K562 (cell line): Measurements from ENCODE around the gene CCDC116. TPM values are rescaled to one million over a fixed set of nuclear protein-coding genes. Genes with fewer than 3 reads are reported as not detected.
A peak's percentile ranks its signal among the peaks of the same experiment; 100 is the strongest.

Experiments
- ATAC-seq: fragments of 200-7000 bp; cut with Tn5 transposase; 3 replicates; pipeline ENCODE4 v1.9.1; 2020; ENCODE audit warnings: moderate library complexity
- BruUV-seq: library from RNA; stranded (reverse); fragments of 400-500 nt; replicated peaks from 2 replicates; lab custom pipeline; 2021; lab: Mats Ljungman, UMichigan
- CTCF ChIA-PET: fragments of 300-600 bp; formaldehyde crosslinking; extraction: SDS; loops from one replicate; lab custom pipeline; 2021; ENCODE audit warnings: low intra/inter-chr PET ratio; lab: Yijun Ruan, JAX
- POLR2A ChIA-PET: fragments of 300-600, 350-650 bp; sonication (Branson Sonifier 250); formaldehyde crosslinking; extraction: SDS; loops from one replicate; lab custom pipeline; 2021; ENCODE audit warnings: antibody characterized with exemption, inconsistent platforms; lab: Yijun Ruan, JAX
- DNase-seq, 4 experiments: peaks; one replicate each; pipeline versions ENCODE4 v3.0.0 to v3.0.0-alpha.2; 2011 to 2018; ENCODE audit warnings: low spot score in 3 of 4, mixed read lengths in 3 of 4; ENCODE audit errors: extremely low read depth in 1 of 4
- FAIRE-seq: peaks from 2 replicates; lab custom pipeline; 2011; peaks lifted over from hg19 to GRCh38; lab: Jason Lieb, UNC
- H2AFZ ChIP-seq: 2 replicates; pipeline ENCODE4 v1.6.0; 2011; ENCODE audit warnings: low read depth, low read length, control low read depth, inconsistent platforms
- H3K27ac ChIP-seq: fragments of 200-600 bp; 3 replicates; pipeline ENCODE4 v1.8.0; 2011; ENCODE audit warnings: low read depth, mild to moderate bottlenecking, control low read depth, inconsistent platforms, low read length, moderate library complexity, mixed read lengths; ENCODE audit errors: extremely low read depth
- H3K27me3 ChIP-seq, 2 experiments: fragments of 300-600 bp in 1 of 2; 2 replicates in 1 of 2; 3 replicates in 1 of 2; pipeline versions ENCODE4 v1.6.0 to v1.8.0; 2011; ENCODE audit warnings: inconsistent platforms in 2 of 2, low read length in 2 of 2, mild to moderate bottlenecking in 1 of 2, mixed read lengths in 1 of 2, moderate library complexity in 1 of 2; ENCODE audit not compliant: control insufficient read depth in 2 of 2, insufficient read depth in 2 of 2
- H3K36me3 ChIP-seq: fragments of 300-600 bp; 3 replicates; pipeline ENCODE4 v1.8.0; 2011; ENCODE audit warnings: mild to moderate bottlenecking, low read length, inconsistent platforms; ENCODE audit not compliant: control insufficient read depth, insufficient read depth
- H3K4me1 ChIP-seq, 2 experiments: fragments of 200-600 bp in 1 of 2; replicated peaks in 1 of 2; 2 replicates in 1 of 2; 3 replicates in 1 of 2; pipeline versions ENCODE4 v1.5.1 to v1.8.0; 2011; ENCODE audit warnings: inconsistent platforms in 2 of 2, low read length in 2 of 2, mild to moderate bottlenecking in 1 of 2, mixed read lengths in 1 of 2, moderate library complexity in 1 of 2; ENCODE audit not compliant: control insufficient read depth in 2 of 2, insufficient read depth in 2 of 2
- H3K4me2 ChIP-seq: 2 replicates; pipeline ENCODE4 v1.6.1; 2011; ENCODE audit warnings: low read length, control low read depth, inconsistent platforms, mixed read lengths; ENCODE audit not compliant: insufficient read depth
- H3K4me3 ChIP-seq: fragments of 200-600 bp; sonication (generic), shearing (Covaris generic); 2 replicates; pipeline ENCODE4 v1.5.1; 2016; ENCODE audit warnings: control low read depth, inconsistent platforms
- H3K79me2 ChIP-seq: fragments of 200-600 bp; 3 replicates; pipeline ENCODE4 v1.8.0; 2011; ENCODE audit warnings: low read length, inconsistent platforms; ENCODE audit not compliant: control insufficient read depth, insufficient read depth
- H3K9ac ChIP-seq, 2 experiments: 2 replicates each; pipeline versions ENCODE4 v1.6.0 to v1.6.1; 2011; ENCODE audit warnings: low read depth in 2 of 2, low read length in 2 of 2, control low read depth in 1 of 2, inconsistent platforms in 1 of 2, mild to moderate bottlenecking in 1 of 2, mixed read lengths in 1 of 2; ENCODE audit not compliant: insufficient read depth in 1 of 2
- H3K9me1 ChIP-seq: one replicate; pipeline ENCODE4 v1.6.0; 2011; ENCODE audit warnings: inconsistent platforms, mild to moderate bottlenecking, low read length, moderate library complexity; ENCODE audit not compliant: control insufficient read depth, insufficient read depth
- H3K9me3 ChIP-seq: replicated peaks from 2 replicates; pipeline ENCODE4 v1.5.1; 2011; ENCODE audit warnings: low read depth, low read length, inconsistent platforms; ENCODE audit not compliant: control insufficient read depth, insufficient read depth
- H4K20me1 ChIP-seq: replicated peaks from 2 replicates; pipeline ENCODE4 v1.6.1; 2011; ENCODE audit warnings: low read length, inconsistent platforms, mixed read lengths; ENCODE audit not compliant: control insufficient read depth, insufficient read depth
- FOXA3 ChIP-seq, 2 experiments: fragments of 450-650 bp in 1 of 2; sonication (generic) in 1 of 2; formaldehyde crosslinking; IDR thresholded peaks in 1 of 2; conservative IDR thresholded peaks in 1 of 2; 2 replicates each; pipeline versions ENCODE4 v1.4.0 to v1.8.0; 2020 to 2022; ENCODE audit warnings: mild to moderate bottlenecking in 2 of 2, missing genetic modification reagents in 1 of 2
- KLF13 ChIP-seq: fragments of 450-650 bp; IDR thresholded peaks from 2 replicates; pipeline ENCODE4 v1.6.1; 2016; ENCODE audit warnings: missing genetic modification characterization, low read depth, mild to moderate bottlenecking, missing compliant biosample characterization, moderate library complexity, borderline replicate concordance
- MXI1 ChIP-seq: IDR thresholded peaks from 2 replicates; pipeline ENCODE4 v1.6.1; 2011; ENCODE audit warnings: low read depth, mild to moderate bottlenecking, improper control_type of control experiment, low read length
- NEUROD1 ChIP-seq: fragments of 150-350 bp; IDR thresholded peaks from 2 replicates; pipeline ENCODE4 v1.6.1; 2014; ENCODE audit warnings: borderline replicate concordance, low read length, low read depth; ENCODE audit not compliant: partially characterized antibody
- POLR2AphosphoS2 ChIP-seq: IDR thresholded peaks from 2 replicates; pipeline ENCODE4 v1.6.1; 2012; ENCODE audit warnings: low read length, improper control_type of control experiment
- RAD51 ChIP-seq: fragments of 450-650 bp; IDR thresholded peaks from 2 replicates; pipeline ENCODE4 v1.7.1; 2016; ENCODE audit warnings: low read depth, mild to moderate bottlenecking, borderline replicate concordance
- SP2 ChIP-seq: IDR thresholded peaks from 2 replicates; pipeline ENCODE4 v1.6.1; 2011; ENCODE audit warnings: mild to moderate bottlenecking, low read depth, low read length, moderate library complexity; ENCODE audit not compliant: poor library complexity, severe bottlenecking; ENCODE audit errors: extremely low read depth
- SPI1 ChIP-seq: IDR thresholded peaks from 2 replicates; pipeline ENCODE4 v1.6.1; 2011; ENCODE audit warnings: low read depth, low read length, control low read depth, borderline replicate concordance
- TRIM24 ChIP-seq, 2 experiments: fragments of 450-650 bp; IDR thresholded peaks; 2 replicates each; pipeline ENCODE4 v1.6.1; 2016
- YY1 ChIP-seq, 3 experiments: IDR thresholded peaks; 2 replicates each; pipeline ENCODE4 v1.6.1; 2011; ENCODE audit warnings: low read length in 2 of 3, mild to moderate bottlenecking in 2 of 3, moderate library complexity in 2 of 3, borderline replicate concordance in 1 of 3, control low read depth in 1 of 3, low read depth in 1 of 3; ENCODE audit not compliant: insufficient read depth in 3 of 3, insufficient replicate concordance in 2 of 3, control insufficient read depth in 1 of 3, insufficient read length in 1 of 3; ENCODE audit errors: extremely low read depth in 1 of 3
- WGBS: fragments of 100-300 bp; shearing (Covaris generic); methylation state at CpG from one replicate; pipeline ENCODE4 v1.1.6; 2016; ENCODE audit warnings: low coverage, mixed read lengths; ENCODE audit not compliant: insufficient coverage; ENCODE audit errors: missing lambda C conversion rate; 5-methylcytosine and 5-hydroxymethylcytosine counted together
- in situ Hi-C: fragments of 300-500 bp; cut with MboI; formaldehyde crosslinking; loops from 4 replicates; pipeline ENCODE4 v1.15.0; 2018; ENCODE audit warnings: inconsistent platforms, mixed read lengths
- intact Hi-C: fragments of 100-400 bp; cut with micrococcal nuclease; formaldehyde crosslinking; loops from 2 replicates; pipeline ENCODE4 v1.14.2; 2022
- polyA plus RNA-seq, 8 experiments: library from polyadenylated mRNA; depleted of rRNA in 4 of 8; stranded (reverse) in 5 of 8; unstranded in 3 of 8; fragments of >200 nt; fragmentation: Nextera tagmentation in 2 of 8; fragmentation: Illumina TruSeq in 1 of 8; extraction: Ambion mirVana in 2 of 8; extraction: Trizol in 1 of 8; gene quantifications; 2 replicates each; pipeline versions ENCODE4 v1.2.1 to v1.2.3, GENCODE V29; 2011 to 2014; ENCODE audit warnings: inconsistent platforms in 1 of 8, missing spikeins in 1 of 8
- total RNA-seq, 7 experiments: library from RNA; depleted of rRNA in 6 of 7; stranded (reverse); fragments of >200 nt in 6 of 7; fragmentation: Illumina TruSeq in 2 of 7; extraction: Trizol in 2 of 7; gene quantifications; 2 replicates each; pipeline versions ENCODE4 v1.2.1 to v1.2.3, GENCODE V29; 2011 to 2021; ENCODE audit warnings: low replicate concordance in 1 of 7
- TF ChIP-seq, protein P1 (sequence below), 2 experiments: IDR thresholded peaks; 2 replicates each; pipeline ENCODE4 v1.6.1; 2011; ENCODE audit warnings: borderline replicate concordance in 1 of 2, control low read depth in 1 of 2, low read depth in 1 of 2, low read length in 1 of 2, mild to moderate bottlenecking in 1 of 2, mixed read lengths in 1 of 2, moderate library complexity in 1 of 2; ENCODE audit not compliant: insufficient read depth in 1 of 2, insufficient read length in 1 of 2, poor library complexity in 1 of 2, severe bottlenecking in 1 of 2; ENCODE audit errors: extremely low read depth in 1 of 2

The CCDC116 gene
- total and polyA plus RNA-seq, 9 of the 15 experiments (the other 6 are each of a cell fraction or from before 2014, with no cell fraction given), result 1.6 to 11.3 (median 4.7) TPM

DNA sequence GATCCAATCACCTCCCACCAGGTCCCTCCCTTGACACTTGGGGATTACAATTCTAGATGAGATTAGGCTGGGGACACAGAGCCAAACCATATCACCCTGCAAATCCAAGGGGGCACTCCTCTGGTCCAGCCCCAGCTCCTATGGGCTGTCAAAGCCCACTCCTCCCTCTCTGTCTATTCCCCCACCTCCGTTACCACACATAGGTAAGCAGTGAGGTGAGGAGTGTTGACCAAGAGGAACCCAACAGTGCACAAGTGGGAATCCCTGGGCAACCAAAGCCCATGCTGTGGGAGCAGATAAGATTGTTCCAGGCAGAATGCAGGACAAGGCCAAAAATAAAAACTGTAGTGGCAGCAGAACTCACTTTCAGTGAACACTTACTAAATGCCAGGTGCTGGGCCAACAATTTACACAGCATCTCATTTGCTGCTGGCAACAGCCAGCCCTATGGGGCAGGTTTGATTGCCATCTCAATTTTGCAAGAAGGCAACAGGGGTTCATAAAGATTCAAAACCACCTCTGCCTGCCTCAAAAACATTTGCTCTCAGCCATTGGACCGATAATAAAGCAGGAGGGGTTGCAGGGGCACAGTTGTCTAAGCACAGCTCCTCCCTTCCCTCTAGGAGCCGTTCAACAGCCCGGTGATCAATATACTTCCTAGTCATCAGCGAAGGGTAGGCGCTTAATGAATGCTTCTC lies 18.4 kb downstream of the CCDC116 start:
- H3K36me3 ChIP-seq, result peaks cover 61% of the 10 kb centered on the region
- peak; percentile 26 for ATAC-seq
- peak overlapping the region; percentile 47 for H3K4me3 ChIP-seq
- peak overlapping the region; percentile 81 for H2AFZ ChIP-seq
- CTCF ChIA-PET, result interaction anchor here (0.6 to 1.2 kb wide), 4 partner anchors 15 to 1034 kb away, joined by 3 to 5 read pairs (median 3); partner anchors contain the start of genes PPIL2 and YDJC
- peak overlapping the region; percentile 75 to 91 for H3K9ac ChIP-seq
- intact Hi-C loops, result loop anchor here (1.0 to 10.0 kb wide), 2 partner anchors 8 to 796 kb away; partner anchors contain the start of genes PI4KA and SNAP29
- H3K9me1 ChIP-seq, result peaks cover 18% of the 10 kb centered on the region
- peak overlapping the region; percentile 69 for H3K27ac ChIP-seq
- peak overlapping the region; percentile 85 for H3K4me2 ChIP-seq
- peaks cover 27% of the 10 kb centered on the region for H3K79me2 ChIP-seq
- FAIRE-seq, result peak; percentile 77
- TF ChIP-seq YY1 (IDR thresholded peaks at IDR 0.05; ENCODE audit: borderline replicate concordance in 1 of 3, control insufficient read depth in 1 of 3, extremely low read depth in 1 of 3, insufficient read depth in 3 of 3, insufficient read length in 1 of 3, insufficient replicate concordance in 2 of 3, low read depth in 1 of 3, low read length in 2 of 3), result peak in 1 of 3 experiments; percentile 54
- TF ChIP-seq FOXA3 (CRISPR knock-in tag; conservative IDR thresholded peaks at IDR 0.05 in 1 of 2, IDR thresholded peaks at IDR 0.05 in 1 of 2), result no peak
- peak; percentile 10 for TF ChIP-seq SP2
- TF ChIP-seq SPI1, result peak; percentile 17; the same call in 1 of the 2 replicates
- TF ChIP-seq POLR2AphosphoS2, result peak; percentile 92
- TF ChIP-seq MXI1, result 0 out of 2 replicates have a peak, but pooled peaks have one; percentile 27
- no peak for TF ChIP-seq RAD51
- TF ChIP-seq TRIM24 (IDR thresholded peaks at IDR 0.05), result no peak
- TF ChIP-seq NEUROD1, result peak; percentile 53
- 0 out of 2 replicates have a peak, but pooled peaks have one; percentile 5 for TF ChIP-seq KLF13 (tag)
- TF ChIP-seq, protein P1, sequence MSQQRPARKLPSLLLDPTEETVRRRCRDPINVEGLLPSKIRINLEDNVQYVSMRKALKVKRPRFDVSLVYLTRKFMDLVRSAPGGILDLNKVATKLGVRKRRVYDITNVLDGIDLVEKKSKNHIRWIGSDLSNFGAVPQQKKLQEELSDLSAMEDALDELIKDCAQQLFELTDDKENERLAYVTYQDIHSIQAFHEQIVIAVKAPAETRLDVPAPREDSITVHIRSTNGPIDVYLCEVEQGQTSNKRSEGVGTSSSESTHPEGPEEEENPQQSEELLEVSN (IDR thresholded peaks at IDR 0.05; ENCODE audit: borderline replicate concordance in 1 of 2, extremely low read depth in 1 of 2, insufficient read depth in 1 of 2, insufficient read length in 1 of 2, low read depth in 1 of 2, low read length in 1 of 2, poor library complexity in 1 of 2, severe bottlenecking in 1 of 2), result peak in 1 of 2 experiments; percentile 22
- TF ChIP-seq, all 486 proteins: peak for 8
- no peaks in the 10 kb centered on the region for H3K27me3 ChIP-seq
- peaks cover 19% of the 10 kb centered on the region for H4K20me1 ChIP-seq
- peaks cover 29 to 40% of the 10 kb centered on the region in 2 experiments for H3K4me1 ChIP-seq
- in situ Hi-C loops, result loop anchor here (25.0 kb wide), 1 partner anchor 1314 kb away; no protein-coding TSS in a partner anchor
- 8% methylated on average over 6 of the region's 6 CpGs for WGBS
- H3K9me3 ChIP-seq, result no peaks in the 10 kb centered on the region
- POLR2A ChIA-PET, result interaction anchor here (0.6 to 75.5 kb wide), 11 partner anchors 8 to 522 kb away, joined by 3 to 4622 read pairs (median 4); partner anchors contain the start of genes CCDC116, PPIL2, SDF2L1 and YDJC
- peak in 2 of 4 experiments; percentile 63 to 80 for DNase-seq
- BruUV-seq, result no TSS peak
